ENCODE data around the gene SPON1.
"Not testable (repeated sequence)": the region's sequence is repeated elsewhere in the genome, so short reads cannot be mapped to it uniquely, and the experiment has no call there.

Gene SPON1

GRCh38 chr11:14090631-14091030 is 128.1 kb downstream of the SPON1 start:
- DNase-seq: not testable (repeated sequence)

GRCh38 chr11:14093065-14093464 is 130.5 kb downstream of the SPON1 start:
- DNase-seq: no peak

DNA sequence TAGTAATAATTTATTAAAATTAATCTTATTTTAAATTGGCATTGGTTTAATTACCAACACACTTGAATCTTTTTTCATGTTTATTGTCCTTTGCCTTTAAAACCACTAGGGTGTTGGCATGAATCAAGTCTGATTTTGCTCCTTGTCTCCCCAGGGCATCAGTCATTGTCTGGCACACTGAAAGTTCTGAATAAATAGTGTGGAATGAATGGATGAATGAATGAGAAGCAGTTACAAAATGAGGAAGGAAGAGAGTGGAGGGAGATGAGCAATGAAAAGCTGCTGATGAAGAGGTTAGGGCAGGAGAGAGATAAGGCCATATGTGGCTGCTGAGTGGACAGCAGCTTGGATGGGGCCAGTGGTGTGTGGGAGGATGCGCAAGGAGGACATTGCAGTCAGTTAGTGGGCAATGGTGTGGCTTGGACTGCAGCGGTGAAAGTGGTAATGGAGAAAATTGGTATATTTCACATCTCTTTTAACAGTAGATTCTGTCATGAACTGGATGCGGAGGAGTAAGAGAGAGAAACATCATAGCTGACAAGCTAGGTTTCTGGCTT is 132.0 kb downstream of the SPON1 start:
- no peak for DNase-seq

- no peak for DNase-seq
These were observed 133.4 kb downstream of the SPON1 start for GRCh38 chr11:14095882-14096281.

- no peak for DNase-seq
These were observed 134.1 kb downstream of the SPON1 start for GRCh38 chr11:14096606-14097005.

DNA sequence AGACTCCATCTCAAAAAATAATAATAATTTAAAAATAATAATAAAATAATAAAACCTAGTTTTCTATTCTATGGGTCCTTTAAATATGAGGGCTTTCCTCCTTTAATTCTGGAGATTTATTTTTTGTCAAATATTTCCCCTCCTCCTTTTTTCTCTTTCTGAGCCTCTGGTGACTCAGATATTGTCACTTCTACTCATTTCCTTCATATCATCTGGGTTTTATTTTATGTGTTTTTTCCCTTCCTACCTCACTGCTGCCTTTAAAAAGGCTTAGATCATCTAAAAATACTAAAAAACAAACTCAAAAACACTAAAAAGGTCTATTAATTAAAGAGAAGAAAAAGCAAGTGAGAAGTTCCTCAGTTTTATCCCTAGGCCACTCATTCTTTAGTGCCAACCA is 138.9 kb downstream of the SPON1 start:
- DNase-seq: no peak

DNA sequence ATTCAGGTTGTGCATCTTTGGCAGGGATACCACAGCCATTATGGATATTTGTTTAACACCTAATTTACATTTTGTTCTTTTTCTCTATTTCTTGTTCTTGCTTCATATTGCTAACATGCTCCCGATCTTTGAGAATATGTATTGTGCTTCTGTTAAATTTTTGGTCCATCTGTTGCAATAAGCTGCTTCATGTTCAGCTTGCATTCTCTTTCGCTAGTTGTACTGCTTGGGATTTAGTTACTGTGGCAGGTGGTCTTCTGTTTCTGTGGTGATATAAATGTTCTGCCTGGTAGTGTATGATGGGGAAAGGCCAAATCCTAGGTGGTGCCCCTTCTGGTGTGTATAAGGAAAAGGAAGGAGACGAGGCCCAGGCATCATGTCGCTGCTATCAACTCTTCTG is 140.2 kb downstream of the SPON1 start:
- DNase-seq: no peak

DNA sequence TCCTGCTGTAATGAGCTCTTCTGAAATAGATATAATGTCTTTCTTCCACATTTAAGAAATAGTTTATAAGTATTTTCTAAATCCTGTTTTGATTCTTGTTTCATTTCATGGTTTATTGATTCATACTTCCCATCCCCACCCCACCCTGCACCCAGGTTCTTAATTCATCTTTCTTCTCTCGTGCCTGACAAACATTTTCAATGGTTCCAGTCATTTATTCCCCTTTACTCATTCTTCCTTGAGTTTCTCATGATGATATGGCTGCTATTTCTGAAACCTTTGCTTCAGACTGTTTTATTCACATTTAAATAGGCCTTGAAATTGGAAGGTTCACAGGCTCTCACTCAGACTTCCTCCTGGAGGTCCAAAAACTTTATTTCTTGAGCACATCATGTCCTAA is 142.9 kb downstream of the SPON1 start:
- no peak for DNase-seq

- DNase-seq: no peak
These were observed 144.0 kb downstream of the SPON1 start for GRCh38 chr11:14106303-14107049.

- DNase-seq: no peak
These were observed 144.5 kb downstream of the SPON1 start for GRCh38 chr11:14107050-14107430.

DNA sequence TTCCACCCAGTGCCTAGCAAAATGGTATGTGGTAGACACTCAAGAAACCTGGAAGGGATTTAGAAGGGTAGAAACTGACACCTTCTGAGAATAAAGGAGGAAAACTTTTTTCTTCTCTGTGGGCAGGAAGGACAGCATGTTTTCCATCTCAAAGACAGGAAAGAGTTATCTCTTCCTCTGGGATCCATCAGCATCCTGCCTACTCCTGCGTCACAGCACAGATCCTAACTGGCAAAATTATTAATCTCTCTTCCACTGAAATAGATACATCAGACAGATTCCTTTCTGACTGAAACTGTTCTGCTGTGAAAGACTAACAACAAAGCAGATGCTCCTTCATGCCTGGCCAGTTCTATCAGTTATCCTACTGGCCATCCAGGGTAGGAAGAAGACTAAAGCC is 147.2 kb downstream of the SPON1 start:
- DNase-seq: no peak

- no peak for DNase-seq
These were observed 148.1 kb downstream of the SPON1 start for GRCh38 chr11:14110629-14111028.

GRCh38 chr11:14111496-14111895 is 149.0 kb downstream of the SPON1 start:
- DNase-seq: no peak

GRCh38 chr11:14112721-14113120 is 150.2 kb downstream of the SPON1 start:
- no peak for DNase-seq

DNA sequence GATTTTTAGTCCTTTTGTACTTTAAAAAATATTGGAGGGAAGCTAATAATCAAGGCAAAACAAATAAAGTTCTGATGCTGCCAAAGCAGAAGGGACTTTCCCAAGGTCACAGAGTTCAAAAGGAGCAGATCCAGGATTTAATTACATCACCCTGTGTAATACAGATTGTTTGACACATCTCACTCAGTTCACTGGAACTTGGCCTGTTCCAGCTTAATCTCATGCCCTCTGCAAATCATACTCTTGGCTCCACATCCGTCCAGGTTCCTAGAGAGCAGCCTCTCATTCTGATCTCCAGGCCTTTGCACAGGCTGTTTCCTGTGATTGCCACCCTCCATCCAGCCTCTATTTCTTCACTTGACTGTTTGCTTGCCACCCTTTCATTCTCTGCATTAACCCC is 151.7 kb downstream of the SPON1 start:
- DNase-seq: no peak

DNA sequence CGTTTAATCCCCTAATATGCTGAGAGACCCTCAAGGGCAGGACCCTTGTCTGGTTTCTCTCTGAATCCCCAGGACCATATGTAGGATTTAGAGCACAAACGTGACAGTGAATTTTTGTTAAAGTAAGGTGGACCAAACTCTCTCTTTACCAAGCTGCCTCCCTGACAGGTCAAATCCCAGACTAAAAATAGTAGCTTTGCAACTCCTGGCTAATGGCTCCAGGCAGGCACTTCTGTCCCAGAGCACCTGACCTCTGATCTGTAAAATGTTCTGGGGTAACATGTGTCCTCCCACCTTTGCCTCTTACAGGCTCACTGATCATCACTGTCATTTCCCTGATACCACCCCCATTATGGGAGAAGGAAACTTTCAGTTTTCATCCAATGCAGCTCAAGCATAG is 152.3 kb downstream of the SPON1 start:
- DNase-seq: no peak

GRCh38 chr11:14117632-14118031 is 155.1 kb downstream of the SPON1 start:
- DNase-seq: no peak

- DNase-seq: no peak
These were observed 155.5 kb downstream of the SPON1 start for GRCh38 chr11:14118072-14118471.

GRCh38 chr11:14119357-14119756 is 156.8 kb downstream of the SPON1 start:
- DNase-seq: no peak

- no peak for DNase-seq
These were observed 161.8 kb downstream of the SPON1 start for GRCh38 chr11:14124350-14124749.

DNA sequence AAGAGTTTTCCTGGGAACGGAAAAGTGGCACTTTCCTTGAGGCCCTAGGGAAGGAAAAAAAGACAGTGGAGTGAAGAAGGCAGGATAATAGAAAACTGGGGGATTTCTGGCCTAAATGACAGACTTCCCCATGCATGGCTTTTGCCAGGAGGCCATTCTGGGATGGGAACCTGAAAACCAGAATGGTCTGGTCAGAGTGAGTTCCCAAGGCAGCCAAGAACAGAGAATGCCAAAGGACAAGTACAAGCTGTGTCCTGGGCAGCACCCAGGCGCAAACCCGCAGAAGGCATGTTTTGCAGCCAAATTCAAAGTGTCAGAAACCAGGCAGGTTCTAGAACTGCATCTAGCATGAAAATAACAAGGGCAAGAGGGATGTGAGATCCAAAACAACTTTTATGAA is 162.4 kb downstream of the SPON1 start:
- no peak for DNase-seq

GRCh38 chr11:14125529-14125928 is 163.0 kb downstream of the SPON1 start:
- DNase-seq: no peak

GRCh38 chr11:14127679-14128078 is 165.2 kb downstream of the SPON1 start:
- DNase-seq: no peak

- no peak for DNase-seq
These were observed 169.8 kb downstream of the SPON1 start for GRCh38 chr11:14132312-14132711.

DNA sequence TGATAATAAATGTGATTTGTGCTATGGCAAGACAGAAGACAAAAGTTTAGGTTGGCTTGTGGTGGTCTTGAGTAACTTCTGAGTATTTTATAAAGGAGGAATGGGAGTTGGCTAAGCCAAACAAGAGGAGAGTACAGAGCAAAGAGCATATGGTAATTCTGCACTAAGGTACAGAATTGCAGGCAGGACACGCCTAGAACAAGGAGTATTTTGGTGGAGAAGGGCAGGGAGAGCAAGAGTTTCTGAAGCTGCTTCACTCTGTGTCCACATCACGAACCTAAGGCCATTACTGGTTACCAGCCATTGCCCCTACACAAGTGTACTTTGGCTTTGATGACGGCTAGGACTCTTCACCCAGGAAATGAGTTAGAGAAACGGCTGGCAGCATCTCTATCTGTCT is 170.9 kb downstream of the SPON1 start:
- no peak for DNase-seq
